HG03565 (cell line): ENCODE data around the gene MAP1LC3B.

Experiments used
- ATAC-seq: cut with Tn5 transposase; IDR thresholded peaks from one replicate; pipeline ENCODE4 v1.9.1; 2021; ENCODE audit warnings: mild to moderate bottlenecking, moderate library complexity; ENCODE audit not compliant: unreplicated experiment

The MAP1LC3B gene

GRCh38 chr16:87407511-87408112 lies 15.5 kb downstream of the MAP1LC3B start:
- no peak for ATAC-seq

- ATAC-seq, result no peak
These were observed 17.0 kb downstream of the MAP1LC3B start for GRCh38 chr16:87409153-87409552.

GRCh38 chr16:87409781-87410180 lies 17.6 kb downstream of the MAP1LC3B start:
- no peak for ATAC-seq

GRCh38 chr16:87410530-87410929 lies 18.4 kb downstream of the MAP1LC3B start:
- ATAC-seq, result no peak

- no peak for ATAC-seq
These were observed 18.8 kb downstream of the MAP1LC3B start for GRCh38 chr16:87410968-87411367.

GRCh38 chr16:87411375-87412271 lies 19.5 kb downstream of the MAP1LC3B start:
- ATAC-seq, result no peak

- ATAC-seq, result no peak
These were observed 20.3 kb downstream of the MAP1LC3B start for GRCh38 chr16:87412371-87412995.

- no peak for ATAC-seq
These were observed 20.9 kb downstream of the MAP1LC3B start for GRCh38 chr16:87412996-87413421.

GRCh38 chr16:87414251-87414680 lies 22.1 kb downstream of the MAP1LC3B start:
- no peak for ATAC-seq

GRCh38 chr16:87415441-87415840 lies 23.3 kb downstream of the MAP1LC3B start:
- no peak for ATAC-seq

- no peak for ATAC-seq
These were observed 24.8 kb downstream of the MAP1LC3B start for GRCh38 chr16:87416826-87417527.

GRCh38 chr16:87417528-87417910 lies 25.4 kb downstream of the MAP1LC3B start:
- ATAC-seq, result no peak

GRCh38 chr16:87418216-87418615 lies 26.1 kb downstream of the MAP1LC3B start:
- no peak for ATAC-seq

GRCh38 chr16:87418644-87419043 lies 26.5 kb downstream of the MAP1LC3B start:
- ATAC-seq, result no peak

GRCh38 chr16:87420026-87421002 lies 28.2 kb downstream of the MAP1LC3B start:
- no peak for ATAC-seq

- ATAC-seq, result no peak
These were observed 29.1 kb downstream of the MAP1LC3B start for GRCh38 chr16:87421003-87421912.

- no peak for ATAC-seq
These were observed 30.0 kb downstream of the MAP1LC3B start for GRCh38 chr16:87422106-87422505.

- no peak for ATAC-seq
These were observed 31.3 kb downstream of the MAP1LC3B start for GRCh38 chr16:87423429-87423828.

- no peak for ATAC-seq
These were observed 32.1 kb downstream of the MAP1LC3B start for GRCh38 chr16:87424266-87424665.
